Measurements from ENCODE around the gene RFX3. TPM values are rescaled to one million over a fixed set of nuclear protein-coding genes. Genes with fewer than 3 reads are reported as not detected.

RFX3 gene
- total RNA-seq, 1 donor from 2014 or later, result 3.8 TPM

GRCh38 chr9:3296536-3296935, 229.3 kb downstream of the RFX3 start:
- Histone ChIP-seq H3K27me3 (ENCODE audit: low read depth) (no peaks in the 10 kb centered on the region), H3K4me3 (no peak overlapping the region), H3K36me3 (peaks cover 13% of the 10 kb centered on the region), H3K27ac (replicated peaks) (no peak overlapping the region), H3K9me3 (replicated peaks) (no peaks in the 10 kb centered on the region), H3K4me1 (no peaks in the 10 kb centered on the region)
- intact Hi-C loops (cut with micrococcal nuclease), result no loop called here
- TF ChIP-seq CTCF (IDR thresholded peaks at IDR 0.05; ENCODE audit: borderline replicate concordance), result no peak
- no peak for DNase-seq

GRCh38 chr9:3292311-3292710, 233.5 kb downstream of the RFX3 start:
- no peak for TF ChIP-seq CTCF (IDR thresholded peaks at IDR 0.05; ENCODE audit: borderline replicate concordance)
- intact Hi-C loops (cut with micrococcal nuclease), result no loop called here
- no peak for DNase-seq
- Histone ChIP-seq H3K4me3 (no peak overlapping the region), H3K36me3 (peaks cover 24% of the 10 kb centered on the region), H3K27ac (replicated peaks) (no peak overlapping the region), H3K9me3 (replicated peaks) (no peaks in the 10 kb centered on the region), H3K4me1 (no peaks in the 10 kb centered on the region), H3K27me3 (ENCODE audit: low read depth) (no peaks in the 10 kb centered on the region)

GRCh38 chr9:3290231-3290840, 235.5 kb downstream of the RFX3 start:
- H3K27me3 ChIP-seq (ENCODE audit: low read depth), result no peaks in the 10 kb centered on the region
- no peaks in the 10 kb centered on the region for H3K9me3 ChIP-seq (replicated peaks)
- intact Hi-C loops (cut with micrococcal nuclease), result no loop called here
- DNase-seq, result no peak
- H3K36me3 ChIP-seq, result peaks cover 30% of the 10 kb centered on the region
- H3K4me1 ChIP-seq, result no peaks in the 10 kb centered on the region
- H3K27ac ChIP-seq (replicated peaks), result no peak overlapping the region
- TF ChIP-seq CTCF (IDR thresholded peaks at IDR 0.05; ENCODE audit: borderline replicate concordance), result no peak
- H3K4me3 ChIP-seq, result no peak overlapping the region

- no peak overlapping the region for H3K4me3 ChIP-seq
- no peak overlapping the region for H3K27ac ChIP-seq (replicated peaks)
- no peaks in the 10 kb centered on the region for H3K4me1 ChIP-seq
- no peak for DNase-seq
- no peaks in the 10 kb centered on the region for H3K9me3 ChIP-seq (replicated peaks)
- intact Hi-C loops (cut with micrococcal nuclease), result no loop called here
- no peaks in the 10 kb centered on the region for H3K27me3 ChIP-seq (ENCODE audit: low read depth)
- peaks cover 30% of the 10 kb centered on the region for H3K36me3 ChIP-seq
- TF ChIP-seq CTCF (IDR thresholded peaks at IDR 0.05; ENCODE audit: borderline replicate concordance), result no peak
Observed at GRCh38 chr9:3288686-3289085, 237.1 kb downstream of the RFX3 start.

- DNase-seq, result no peak
- H3K27me3 ChIP-seq (ENCODE audit: low read depth), result no peaks in the 10 kb centered on the region
- H3K36me3 ChIP-seq, result peaks cover 23% of the 10 kb centered on the region
- no peaks in the 10 kb centered on the region for H3K4me1 ChIP-seq
- no peaks in the 10 kb centered on the region for H3K9me3 ChIP-seq (replicated peaks)
- H3K27ac ChIP-seq (replicated peaks), result no peak overlapping the region
- no peak for TF ChIP-seq CTCF (IDR thresholded peaks at IDR 0.05; ENCODE audit: borderline replicate concordance)
- intact Hi-C loops (cut with micrococcal nuclease), result no loop called here
- no peak overlapping the region for H3K4me3 ChIP-seq
Observed at GRCh38 chr9:3285365-3286161, 240.2 kb downstream of the RFX3 start.

All from left ventricle myocardium inferior (tissue), 1 donor.